ENCODE measurements around the gene PCDHA12.
"Not testable (repeated sequence)": the region's sequence is repeated elsewhere in the genome, so short reads cannot be mapped to it uniquely, and the experiment has no call there.

The PCDHA12 gene, protein sequence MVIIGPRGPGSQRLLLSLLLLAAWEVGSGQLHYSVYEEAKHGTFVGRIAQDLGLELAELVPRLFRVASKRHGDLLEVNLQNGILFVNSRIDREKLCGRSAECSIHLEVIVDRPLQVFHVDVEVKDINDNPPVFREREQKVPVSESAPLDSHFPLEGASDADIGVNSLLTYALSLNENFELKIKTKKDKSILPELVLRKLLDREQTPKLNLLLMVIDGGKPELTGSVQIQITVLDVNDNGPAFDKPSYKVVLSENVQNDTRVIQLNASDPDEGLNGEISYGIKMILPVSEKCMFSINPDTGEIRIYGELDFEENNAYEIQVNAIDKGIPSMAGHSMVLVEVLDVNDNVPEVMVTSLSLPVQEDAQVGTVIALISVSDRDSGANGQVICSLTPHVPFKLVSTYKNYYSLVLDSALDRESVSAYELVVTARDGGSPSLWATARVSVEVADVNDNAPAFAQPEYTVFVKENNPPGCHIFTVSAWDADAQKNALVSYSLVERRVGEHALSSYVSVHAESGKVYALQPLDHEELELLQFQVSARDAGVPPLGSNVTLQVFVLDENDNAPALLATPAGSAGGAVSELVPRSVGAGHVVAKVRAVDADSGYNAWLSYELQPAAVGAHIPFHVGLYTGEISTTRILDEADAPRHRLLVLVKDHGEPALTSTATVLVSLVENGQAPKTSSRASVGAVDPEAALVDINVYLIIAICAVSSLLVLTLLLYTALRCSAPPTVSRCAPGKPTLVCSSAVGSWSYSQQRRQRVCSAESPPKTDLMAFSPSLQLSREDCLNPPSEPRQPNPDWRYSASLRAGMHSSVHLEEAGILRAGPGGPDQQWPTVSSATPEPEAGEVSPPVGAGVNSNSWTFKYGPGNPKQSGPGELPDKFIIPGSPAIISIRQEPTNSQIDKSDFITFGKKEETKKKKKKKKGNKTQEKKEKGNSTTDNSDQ

DNA sequence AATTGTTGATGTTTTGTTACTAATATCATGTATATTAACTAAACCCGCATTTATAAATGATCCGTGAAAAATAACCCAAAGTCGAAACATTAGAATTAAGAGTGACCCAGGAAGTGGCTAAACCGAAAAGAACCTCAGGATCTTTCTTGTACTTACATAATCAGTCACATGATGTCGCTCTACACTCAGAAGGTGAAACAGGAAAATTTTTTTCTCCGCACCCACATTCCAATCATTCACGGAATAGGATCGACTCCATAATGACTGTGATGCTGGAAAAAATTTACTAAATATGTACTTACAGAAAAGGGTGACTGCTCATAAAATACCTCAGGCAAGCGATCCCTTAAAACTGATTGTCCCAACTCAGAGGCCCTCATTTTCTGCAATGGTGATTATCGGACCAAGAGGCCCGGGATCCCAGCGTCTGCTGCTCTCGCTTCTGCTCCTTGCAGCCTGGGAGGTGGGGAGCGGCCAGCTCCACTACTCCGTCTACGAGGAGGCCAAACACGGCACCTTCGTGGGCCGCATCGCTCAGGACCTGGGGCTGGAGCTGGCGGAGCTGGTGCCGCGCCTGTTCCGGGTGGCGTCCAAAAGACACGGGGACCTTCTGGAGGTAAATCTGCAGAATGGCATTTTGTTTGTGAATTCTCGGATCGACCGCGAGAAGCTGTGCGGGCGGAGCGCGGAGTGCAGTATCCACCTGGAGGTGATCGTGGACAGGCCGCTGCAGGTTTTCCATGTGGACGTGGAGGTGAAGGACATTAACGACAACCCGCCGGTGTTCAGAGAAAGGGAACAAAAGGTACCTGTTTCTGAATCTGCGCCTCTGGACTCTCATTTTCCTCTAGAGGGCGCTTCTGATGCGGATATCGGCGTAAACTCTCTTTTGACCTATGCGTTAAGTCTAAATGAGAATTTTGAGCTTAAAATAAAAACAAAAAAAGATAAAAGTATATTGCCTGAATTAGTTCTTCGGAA is at the start of gene PCDHA12:
Gene PCDHA12, plus strand, starts transcription at position 224 of the 981 bp plus-strand sequence. Its CDS starts 165 bp downstream, at position 389.
- in situ Hi-C loops (cut with MboI; ENCODE audit: low sequenced_read_pairs) = no loop called here

DNA sequence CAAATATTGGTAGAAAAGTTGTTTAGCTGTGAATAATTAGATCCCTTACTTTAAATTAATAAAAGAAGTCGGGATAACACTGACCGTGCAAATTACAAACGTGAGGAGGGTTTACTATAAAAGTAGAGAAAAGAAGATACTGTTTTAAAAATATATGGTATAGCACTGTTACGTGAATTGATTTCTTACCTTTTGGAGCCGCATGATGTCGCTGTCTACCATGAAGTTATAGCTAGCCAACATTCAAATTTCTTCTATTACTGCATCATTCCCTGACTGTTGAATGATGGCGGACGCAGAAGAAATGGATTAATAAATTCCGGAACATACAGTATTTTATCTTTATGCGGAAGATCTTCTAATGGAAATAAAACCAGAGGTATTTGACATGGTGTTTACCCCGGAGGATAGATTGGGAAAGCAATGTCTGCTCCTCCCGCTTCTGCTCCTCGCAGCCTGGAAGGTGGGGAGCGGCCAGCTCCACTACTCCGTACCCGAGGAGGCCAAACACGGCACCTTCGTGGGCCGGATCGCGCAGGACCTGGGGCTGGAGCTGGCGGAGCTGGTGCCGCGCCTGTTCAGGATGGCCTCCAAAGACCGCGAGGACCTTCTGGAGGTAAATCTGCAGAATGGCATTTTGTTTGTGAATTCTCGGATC is 47.3 kb upstream of the PCDHA12 start, which contains the start of gene PCDHA6:
Gene PCDHA6, plus strand, starts transcription at position 257 of the 658 bp plus-strand sequence. Its CDS starts 132 bp downstream, at position 389.
- in situ Hi-C loops (cut with MboI; ENCODE audit: low sequenced_read_pairs) = no loop called here

DNA sequence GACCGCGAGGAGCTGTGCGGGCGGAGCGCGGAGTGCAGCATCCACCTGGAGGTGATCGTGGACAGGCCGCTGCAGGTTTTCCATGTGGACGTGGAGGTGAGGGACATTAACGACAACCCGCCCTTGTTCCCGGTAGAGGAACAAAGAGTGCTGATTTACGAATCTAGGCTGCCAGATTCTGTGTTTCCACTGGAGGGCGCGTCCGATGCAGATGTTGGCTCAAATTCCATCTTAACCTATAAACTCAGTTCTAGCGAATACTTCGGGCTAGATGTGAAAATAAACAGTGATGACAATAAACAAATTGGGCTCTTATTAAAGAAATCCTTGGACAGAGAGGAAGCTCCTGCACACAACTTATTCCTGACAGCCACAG is 46.8 kb upstream of the PCDHA12 start:
- in situ Hi-C loops (cut with MboI; ENCODE audit: low sequenced_read_pairs) = no loop called here

DNA sequence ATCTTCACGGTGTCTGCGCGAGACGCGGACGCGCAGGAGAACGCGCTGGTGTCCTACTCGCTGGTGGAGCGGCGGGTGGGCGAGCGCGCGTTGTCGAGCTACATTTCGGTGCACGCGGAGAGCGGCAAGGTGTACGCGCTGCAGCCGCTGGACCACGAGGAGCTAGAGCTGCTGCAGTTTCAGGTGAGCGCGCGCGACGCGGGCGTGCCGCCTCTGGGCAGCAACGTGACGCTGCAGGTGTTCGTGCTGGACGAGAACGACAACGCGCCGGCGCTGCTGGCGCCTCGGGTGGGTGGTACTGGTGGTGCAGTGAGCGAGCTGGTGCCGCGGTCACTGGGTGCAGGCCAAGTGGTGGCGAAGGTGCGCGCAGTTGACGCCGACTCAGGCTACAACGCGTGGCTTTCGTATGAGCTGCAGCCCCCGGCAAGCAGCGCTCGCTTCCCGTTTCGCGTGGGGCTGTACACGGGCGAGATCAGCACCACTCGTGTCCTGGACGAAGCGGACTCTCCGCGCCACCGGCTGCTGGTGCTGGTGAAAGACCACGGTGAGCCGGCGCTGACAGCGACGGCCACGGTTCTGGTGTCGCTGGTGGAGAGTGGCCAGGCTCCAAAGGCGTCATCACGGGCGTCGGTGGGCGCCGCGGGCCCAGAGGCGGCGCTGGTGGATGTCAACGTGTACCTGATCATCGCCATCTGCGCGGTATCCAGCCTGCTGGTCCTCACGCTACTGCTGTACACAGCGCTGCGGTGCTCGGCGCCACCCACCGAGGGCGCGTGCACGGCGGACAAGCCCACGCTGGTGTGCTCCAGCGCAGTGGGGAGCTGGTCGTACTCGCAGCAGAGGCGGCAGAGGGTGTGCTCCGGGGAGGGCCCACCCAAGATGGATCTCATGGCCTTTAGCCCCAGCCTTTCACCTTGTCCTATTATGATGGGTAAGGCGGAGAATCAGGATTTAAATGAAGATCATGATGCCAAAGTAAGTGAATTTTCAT is 45.3 kb upstream of the PCDHA12 start:
- in situ Hi-C loops (cut with MboI; ENCODE audit: low sequenced_read_pairs) = not testable (repeated sequence)

DNA sequence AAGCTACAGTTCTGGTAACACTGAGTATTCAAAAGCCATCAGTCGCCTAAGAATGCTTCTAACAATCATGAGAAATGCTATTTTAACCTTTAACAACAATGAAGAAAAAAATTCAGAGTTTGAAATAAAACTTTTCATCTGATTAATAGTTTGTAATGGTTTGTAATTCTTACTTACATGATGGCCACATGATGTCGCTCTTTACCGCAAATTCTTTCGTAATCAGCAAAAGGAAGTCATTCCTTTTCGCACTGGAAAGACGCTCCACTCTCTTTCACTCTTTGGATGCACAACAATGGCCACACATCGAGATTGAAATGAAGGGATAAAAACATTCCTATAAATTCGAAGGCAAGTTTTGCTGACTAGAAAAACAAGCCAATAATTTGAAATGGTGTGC is 41.1 kb upstream of the PCDHA12 start, which contains the start of gene PCDHA7:
Gene PCDHA7, plus strand, starts transcription at position 277 of the 400 bp plus-strand sequence. Its CDS starts 115 bp downstream, at position 392.
- in situ Hi-C loops (cut with MboI; ENCODE audit: low sequenced_read_pairs) = no loop called here

DNA sequence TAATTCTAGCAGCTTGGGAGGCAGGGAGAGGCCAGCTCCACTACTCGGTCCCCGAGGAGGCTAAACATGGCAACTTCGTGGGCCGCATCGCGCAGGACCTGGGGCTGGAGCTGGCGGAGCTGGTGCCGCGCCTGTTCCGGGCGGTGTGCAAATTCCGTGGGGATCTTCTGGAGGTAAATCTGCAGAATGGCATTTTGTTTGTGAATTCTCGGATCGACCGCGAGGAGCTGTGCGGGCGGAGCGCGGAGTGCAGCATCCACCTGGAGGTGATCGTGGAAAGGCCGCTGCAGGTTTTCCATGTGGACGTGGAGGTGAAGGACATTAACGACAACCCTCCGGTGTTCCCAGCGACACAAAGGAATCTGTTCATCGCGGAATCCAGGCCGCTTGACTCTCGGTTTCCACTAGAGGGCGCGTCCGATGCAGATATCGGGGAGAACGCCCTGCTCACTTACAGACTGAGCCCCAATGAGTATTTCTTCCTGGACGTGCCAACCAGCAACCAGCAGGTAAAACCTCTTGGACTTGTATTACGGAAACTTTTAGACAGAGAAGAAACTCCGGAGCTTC is 40.6 kb upstream of the PCDHA12 start:
- in situ Hi-C loops (cut with MboI; ENCODE audit: low sequenced_read_pairs) = not testable (repeated sequence)

DNA sequence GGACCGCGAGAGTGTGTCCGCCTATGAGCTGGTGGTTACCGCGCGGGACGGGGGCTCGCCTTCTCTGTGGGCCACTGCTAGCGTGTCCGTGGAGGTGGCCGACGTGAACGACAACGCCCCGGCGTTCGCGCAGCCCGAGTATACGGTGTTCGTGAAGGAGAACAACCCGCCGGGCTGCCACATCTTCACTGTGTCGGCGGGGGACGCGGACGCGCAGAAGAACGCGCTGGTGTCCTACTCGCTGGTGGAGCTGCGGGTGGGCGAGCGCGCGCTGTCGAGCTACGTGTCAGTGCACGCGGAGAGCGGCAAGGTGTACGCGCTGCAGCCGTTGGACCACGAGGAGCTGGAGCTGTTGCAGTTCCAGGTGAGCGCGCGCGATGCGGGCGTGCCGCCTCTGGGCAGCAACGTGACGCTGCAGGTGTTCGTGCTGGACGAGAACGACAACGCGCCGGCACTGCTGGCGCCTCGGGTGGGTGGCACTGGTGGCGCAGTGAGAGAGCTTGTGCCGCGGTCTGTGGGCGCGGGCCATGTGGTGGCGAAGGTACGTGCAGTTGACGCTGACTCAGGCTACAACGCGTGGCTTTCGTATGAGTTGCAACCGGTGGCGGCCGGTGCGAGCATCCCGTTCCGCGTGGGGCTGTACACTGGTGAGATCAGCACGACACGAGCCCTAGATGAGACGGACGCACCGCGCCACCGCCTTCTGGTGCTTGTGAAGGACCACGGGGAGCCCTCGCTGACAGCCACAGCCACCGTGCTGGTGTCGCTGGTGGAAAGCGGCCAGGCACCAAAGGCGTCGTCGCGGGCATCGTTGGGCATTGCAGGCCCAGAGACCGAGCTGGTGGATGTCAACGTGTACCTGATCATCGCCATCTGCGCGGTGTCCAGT is 39.2 kb upstream of the PCDHA12 start:
- in situ Hi-C loops (cut with MboI; ENCODE audit: low sequenced_read_pairs) = no loop called here

DNA sequence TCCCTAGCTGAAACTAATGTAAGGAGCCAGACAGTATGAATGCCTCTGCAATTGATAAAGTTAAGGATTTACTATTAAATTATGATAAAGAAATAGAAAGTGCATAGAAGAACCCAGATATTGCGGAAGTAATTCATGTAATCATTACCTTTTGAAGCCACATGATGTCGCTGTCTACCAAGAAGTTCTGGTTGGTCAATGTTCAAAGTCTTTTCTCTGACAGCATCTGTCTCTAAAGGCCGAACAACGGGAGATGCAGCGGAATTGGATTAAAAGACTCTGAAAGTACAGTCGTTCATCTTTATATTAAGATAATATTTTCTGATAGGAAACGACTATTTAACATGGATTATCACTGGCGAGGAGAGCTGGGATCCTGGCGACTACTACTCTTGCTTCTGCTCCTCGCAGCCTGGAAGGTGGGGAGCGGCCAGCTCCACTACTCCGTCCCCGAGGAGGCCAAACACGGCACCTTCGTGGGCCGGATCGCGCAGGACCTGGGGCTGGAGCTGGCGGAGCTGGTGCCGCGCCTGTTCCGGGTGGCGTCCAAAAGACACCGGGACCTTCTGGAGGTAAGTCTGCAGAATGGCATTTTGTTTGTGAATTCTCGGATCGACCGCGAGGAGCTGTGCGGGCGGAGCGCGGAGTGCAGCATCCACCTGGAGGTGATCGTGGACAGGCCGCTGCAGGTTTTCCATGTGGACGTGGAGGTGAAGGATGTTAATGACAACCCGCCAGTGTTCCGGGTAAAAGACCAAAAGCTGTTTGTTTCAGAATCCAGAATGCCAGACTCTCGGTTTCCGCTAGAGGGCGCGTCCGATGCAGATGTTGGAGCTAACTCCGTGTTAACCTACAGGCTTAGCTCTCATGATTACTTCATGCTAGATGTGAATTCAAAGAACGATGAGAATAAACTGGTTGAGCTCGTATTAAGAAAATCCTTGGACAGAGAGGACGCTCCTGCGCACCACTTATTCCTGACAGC is 33.8 kb upstream of the PCDHA12 start, which contains the start of gene PCDHA8:
Gene PCDHA8, plus strand, starts transcription at position 210 of the 985 bp plus-strand sequence. Its CDS starts 135 bp downstream, at position 345.
- in situ Hi-C loops (cut with MboI; ENCODE audit: low sequenced_read_pairs) = no loop called here

DNA sequence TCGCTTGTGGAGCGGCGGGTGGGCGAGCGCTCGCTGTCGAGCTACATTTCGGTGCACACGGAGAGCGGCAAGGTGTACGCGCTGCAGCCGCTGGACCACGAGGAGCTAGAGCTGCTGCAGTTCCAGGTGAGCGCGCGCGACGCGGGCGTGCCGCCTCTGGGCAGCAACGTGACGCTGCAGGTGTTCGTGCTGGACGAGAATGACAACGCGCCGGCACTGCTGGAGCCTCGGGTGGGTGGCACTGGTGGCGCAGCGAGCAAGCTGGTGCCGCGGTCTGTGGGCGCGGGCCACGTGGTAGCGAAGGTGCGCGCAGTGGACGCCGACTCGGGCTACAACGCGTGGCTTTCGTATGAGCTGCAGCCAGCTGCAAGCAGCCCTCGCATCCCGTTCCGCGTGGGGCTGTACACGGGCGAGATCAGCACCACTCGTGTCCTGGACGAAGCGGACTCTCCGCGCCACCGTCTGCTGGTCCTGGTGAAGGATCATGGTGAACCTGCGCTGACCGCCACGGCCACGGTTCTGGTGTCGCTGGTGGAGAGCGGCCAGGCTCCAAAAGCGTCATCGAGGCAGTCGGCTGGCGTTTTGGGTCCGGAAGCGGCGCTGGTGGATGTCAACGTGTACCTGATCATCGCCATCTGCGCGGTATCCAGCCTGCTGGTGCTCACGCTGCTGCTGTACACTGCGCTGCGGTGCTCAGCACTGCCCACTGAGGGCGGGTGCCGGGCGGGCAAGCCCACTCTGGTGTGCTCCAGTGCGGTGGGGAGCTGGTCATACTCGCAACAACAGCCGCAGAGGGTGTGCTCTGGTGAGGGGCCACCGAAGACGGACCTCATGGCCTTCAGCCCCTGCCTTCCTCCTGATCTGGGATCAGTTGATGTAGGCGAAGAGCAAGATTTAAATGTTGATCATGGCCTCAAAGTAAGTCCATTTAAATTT is 32.0 kb upstream of the PCDHA12 start:
- in situ Hi-C loops (cut with MboI; ENCODE audit: low sequenced_read_pairs) = no loop called here

DNA sequence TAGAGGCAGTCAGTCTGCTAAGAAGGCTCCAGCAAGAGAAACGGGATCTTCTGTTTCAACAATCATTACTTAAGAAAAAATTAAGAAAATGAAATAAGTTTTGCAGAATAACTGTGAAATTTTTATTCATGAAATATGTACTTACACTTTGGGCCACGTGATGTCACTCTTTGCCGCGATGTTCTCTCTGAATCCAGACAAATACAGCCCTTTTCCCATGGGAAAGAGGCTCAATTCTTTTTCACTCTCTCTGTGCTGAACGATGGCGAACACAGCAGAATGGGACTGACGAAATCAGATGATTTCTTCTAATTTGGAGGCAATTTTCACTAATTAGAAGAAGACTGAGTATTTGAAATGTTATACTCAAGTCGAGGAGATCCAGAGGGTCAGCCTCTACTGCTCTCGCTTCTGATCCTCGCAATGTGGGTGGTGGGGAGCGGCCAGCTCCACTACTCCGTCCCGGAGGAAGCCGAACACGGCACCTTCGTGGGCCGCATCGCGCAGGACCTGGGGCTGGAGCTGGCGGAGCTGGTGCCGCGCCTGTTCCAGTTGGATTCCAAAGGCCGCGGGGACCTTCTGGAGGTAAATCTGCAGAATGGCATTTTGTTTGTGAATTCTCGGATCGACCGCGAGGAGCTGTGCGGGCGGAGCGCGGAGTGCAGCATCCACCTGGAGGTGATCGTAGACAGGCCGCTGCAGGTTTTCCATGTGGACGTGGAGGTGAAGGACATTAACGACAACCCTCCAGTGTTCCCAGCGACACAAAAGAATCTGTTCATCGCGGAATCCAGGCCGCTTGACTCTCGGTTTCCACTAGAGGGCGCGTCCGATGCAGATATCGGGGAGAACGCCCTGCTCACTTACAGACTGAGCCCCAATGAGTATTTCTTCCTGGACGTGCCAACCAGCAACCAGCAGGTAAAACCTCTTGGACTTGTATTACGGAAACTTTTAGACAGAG is 26.7 kb upstream of the PCDHA12 start, which contains the start of gene PCDHA9:
Gene PCDHA9, plus strand, starts transcription at position 244 of the 964 bp plus-strand sequence. Its CDS starts 114 bp downstream, at position 358.
- in situ Hi-C loops (cut with MboI; ENCODE audit: low sequenced_read_pairs) = not testable (repeated sequence)

DNA sequence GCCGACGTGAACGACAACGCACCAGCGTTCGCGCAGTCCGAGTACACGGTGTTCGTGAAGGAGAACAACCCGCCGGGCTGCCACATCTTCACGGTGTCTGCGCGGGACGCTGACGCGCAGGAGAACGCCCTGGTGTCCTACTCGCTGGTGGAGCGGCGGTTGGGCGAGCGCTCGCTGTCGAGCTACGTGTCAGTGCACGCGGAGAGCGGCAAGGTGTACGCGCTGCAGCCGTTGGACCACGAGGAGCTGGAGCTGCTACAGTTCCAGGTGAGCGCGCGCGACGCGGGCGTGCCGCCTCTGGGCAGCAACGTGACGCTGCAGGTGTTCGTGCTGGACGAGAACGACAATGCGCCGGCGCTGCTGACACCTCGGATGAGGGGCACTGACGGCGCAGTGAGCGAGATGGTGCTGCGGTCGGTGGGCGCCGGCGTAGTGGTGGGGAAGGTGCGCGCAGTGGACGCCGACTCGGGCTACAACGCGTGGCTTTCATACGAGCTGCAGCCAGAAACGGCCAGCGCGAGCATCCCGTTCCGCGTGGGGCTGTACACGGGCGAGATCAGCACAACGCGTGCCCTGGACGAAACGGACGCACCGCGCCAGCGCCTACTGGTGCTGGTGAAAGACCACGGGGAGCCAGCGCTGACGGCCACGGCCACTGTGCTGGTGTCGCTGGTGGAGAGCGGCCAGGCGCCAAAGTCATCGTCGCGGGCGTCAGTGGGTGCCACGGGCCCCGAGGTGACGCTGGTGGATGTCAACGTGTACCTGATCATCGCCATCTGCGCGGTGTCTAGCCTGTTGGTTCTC is 25.1 kb upstream of the PCDHA12 start:
- in situ Hi-C loops (cut with MboI; ENCODE audit: low sequenced_read_pairs) = not testable (repeated sequence)

DNA sequence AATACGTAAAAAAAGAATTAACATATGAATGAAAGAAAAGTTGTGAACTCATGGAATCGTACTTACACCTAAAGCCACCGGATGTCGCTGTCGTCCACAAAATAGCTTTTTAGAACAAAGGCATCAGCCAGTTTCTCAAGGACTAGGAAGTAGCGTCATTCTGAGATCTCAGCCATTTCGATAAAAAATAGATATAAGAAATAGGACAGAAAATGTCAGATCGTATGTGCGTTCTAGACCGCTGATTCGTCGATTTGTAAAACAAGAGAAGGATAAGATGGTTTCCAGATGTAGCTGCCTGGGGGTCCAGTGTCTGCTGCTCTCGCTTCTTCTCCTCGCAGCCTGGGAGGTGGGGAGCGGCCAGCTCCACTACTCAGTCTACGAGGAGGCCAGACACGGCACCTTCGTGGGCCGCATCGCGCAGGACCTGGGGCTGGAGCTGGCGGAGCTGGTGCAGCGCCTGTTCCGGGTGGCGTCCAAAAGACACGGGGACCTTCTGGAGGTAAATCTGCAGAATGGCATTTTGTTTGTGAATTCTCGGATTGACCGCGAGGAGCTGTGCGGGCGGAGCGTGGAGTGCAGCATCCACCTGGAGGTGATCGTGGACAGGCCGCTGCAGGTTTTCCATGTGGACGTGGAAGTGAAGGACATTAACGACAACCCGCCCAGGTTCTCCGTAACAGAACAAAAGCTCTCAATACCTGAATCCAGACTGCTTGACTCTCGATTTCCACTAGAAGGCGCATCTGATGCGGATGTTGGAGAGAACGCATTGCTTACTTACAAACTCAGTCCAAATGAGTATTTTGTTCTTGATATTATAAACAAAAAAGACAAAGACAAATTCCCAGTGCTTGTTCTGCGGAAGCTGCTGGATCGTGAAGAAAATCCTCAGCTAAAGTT is 19.1 kb upstream of the PCDHA12 start, which contains the start of gene PCDHA10:
Gene PCDHA10, plus strand, starts transcription at position 126 of the 903 bp plus-strand sequence. Its CDS starts 152 bp downstream, at position 278.
- in situ Hi-C loops (cut with MboI; ENCODE audit: low sequenced_read_pairs) = no loop called here

Data from HL-60/S4 treated with retinoic acid at 250 ng/mL for 4 days and 3 days (cell line).